GM20000 (cell line): ENCODE results near the gene FAM187B.

Experiments
- DNase-seq: peaks from one replicate; pipeline ENCODE4 v3.0.0; 2012; ENCODE audit warnings: low spot score
- TF ChIP-seq, protein P1 (sequence below): IDR thresholded peaks from 2 replicates; pipeline ENCODE4 v1.5.1; 2012; ENCODE audit warnings: mild to moderate bottlenecking, control low read depth; ENCODE audit errors: extremely low read depth, missing control alignments

Gene FAM187B

DNA sequence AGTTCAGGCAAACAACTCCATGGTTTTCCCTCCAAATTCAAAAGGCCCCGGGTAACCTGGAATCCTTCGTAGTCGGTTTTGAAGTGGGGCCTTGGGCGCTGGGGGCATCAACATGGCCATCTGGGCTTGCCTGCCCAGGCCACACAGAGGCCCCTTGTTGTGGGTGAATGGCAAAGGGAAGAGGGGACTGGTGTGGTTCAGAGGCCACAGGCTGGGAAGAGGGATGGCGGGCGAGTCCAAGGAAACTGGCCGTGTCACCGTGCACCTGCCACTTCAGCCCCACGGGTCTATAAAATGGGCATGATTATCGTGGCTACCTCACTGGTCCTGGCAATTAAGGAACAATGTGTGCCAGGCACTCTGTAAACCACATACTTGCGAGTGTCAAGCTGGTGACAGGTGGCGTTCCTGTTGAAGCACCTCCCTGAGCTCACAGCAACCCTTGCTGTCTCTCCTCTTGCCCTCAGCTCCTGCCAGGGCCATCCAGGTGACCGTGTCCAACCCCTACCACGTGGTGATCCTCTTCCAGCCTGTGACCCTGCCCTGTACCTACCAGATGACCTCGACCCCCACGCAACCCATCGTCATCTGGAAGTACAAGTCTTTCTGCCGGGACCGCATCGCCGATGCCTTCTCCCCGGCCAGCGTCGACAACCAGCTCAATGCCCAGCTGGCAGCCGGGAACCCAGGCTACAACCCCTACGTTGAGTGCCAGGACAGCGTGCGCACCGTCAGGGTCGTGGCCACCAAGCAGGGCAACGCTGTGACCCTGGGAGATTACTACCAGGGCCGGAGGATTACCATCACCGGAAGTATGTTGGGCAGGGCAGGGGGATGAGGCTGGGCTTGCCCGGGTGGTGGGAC lies 21.5 kb upstream of the FAM187B start:
- DNase-seq: peak; percentile 2
- TF ChIP-seq, protein P1, sequence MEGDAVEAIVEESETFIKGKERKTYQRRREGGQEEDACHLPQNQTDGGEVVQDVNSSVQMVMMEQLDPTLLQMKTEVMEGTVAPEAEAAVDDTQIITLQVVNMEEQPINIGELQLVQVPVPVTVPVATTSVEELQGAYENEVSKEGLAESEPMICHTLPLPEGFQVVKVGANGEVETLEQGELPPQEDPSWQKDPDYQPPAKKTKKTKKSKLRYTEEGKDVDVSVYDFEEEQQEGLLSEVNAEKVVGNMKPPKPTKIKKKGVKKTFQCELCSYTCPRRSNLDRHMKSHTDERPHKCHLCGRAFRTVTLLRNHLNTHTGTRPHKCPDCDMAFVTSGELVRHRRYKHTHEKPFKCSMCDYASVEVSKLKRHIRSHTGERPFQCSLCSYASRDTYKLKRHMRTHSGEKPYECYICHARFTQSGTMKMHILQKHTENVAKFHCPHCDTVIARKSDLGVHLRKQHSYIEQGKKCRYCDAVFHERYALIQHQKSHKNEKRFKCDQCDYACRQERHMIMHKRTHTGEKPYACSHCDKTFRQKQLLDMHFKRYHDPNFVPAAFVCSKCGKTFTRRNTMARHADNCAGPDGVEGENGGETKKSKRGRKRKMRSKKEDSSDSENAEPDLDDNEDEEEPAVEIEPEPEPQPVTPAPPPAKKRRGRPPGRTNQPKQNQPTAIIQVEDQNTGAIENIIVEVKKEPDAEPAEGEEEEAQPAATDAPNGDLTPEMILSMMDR: no peak

- DNase-seq: peak; percentile 45
- TF ChIP-seq, protein P1: no peak
These were observed 20.8 kb upstream of the FAM187B start for GRCh38 chr19:35249146-35249847.

DNA sequence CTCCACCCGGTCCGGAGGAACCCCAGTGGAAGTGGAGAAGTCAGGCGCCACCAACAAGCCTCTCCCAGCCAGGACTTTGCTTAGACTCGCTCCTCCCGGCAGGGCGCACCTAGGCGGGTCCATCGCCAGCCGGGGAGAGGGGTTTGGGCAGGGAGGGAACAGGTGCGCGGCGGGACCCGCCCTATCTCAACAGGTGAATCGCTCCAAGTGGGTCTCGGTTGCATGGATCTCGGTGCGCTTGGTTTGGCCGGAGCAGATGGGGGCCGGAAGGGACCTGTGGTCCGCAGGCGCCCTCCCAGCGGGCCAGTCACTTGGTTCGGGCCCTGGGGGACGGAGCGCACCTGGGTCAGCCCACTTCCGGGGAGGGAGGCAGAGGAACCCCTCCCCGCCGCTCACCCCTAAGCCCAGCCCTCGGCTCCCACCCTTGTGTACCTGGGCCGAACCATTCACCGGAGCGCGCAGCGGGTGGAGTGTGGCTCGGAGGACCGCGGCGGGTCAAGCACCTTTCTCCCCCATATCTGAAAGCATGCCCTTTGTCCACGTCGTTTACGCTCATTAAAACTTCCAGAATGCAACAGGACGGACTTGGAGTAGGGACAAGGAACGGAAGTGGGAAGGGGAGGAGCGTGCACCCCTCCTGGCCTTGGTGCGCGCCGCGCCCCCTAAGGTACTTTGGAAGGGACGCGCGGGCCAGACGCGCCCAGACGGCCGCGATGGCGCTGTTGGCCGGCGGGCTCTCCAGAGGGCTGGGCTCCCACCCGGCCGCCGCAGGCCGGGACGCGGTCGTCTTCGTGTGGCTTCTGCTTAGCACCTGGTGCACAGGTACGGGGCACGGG lies 20.0 kb upstream of the FAM187B start, which contains the start of gene LSR:
Gene LSR, plus strand, starts transcription at position 693 of the 836 bp plus-strand sequence. Its CDS starts 21 bp downstream, at position 714.
- peak; percentile 97 for DNase-seq

GRCh38 chr19:35247526-35248309 lies 19.2 kb upstream of the FAM187B start:
- peak; percentile 85 for DNase-seq
- TF ChIP-seq, protein P1: peak; percentile 43

More for the DNA sequence above, 20.0 kb upstream of the FAM187B start, which contains the start of gene LSR:
- TF ChIP-seq, protein P1: no peak

GRCh38 chr19:35246466-35247092 lies 18.0 kb upstream of the FAM187B start:
- TF ChIP-seq, protein P1: no peak
- no peak for DNase-seq

- DNase-seq: no peak
- TF ChIP-seq, protein P1: no peak
These were observed 12.9 kb upstream of the FAM187B start for GRCh38 chr19:35241417-35241816.
